ENCODE results near the gene CNTNAP2. TPM values are rescaled to one million over a fixed set of nuclear protein-coding genes. Genes with fewer than 3 reads are reported as not detected.
"Not testable (repeated sequence)": the region's sequence is repeated elsewhere in the genome, so short reads cannot be mapped to it uniquely, and the experiment has no call there.

CNTNAP2 gene
- total RNA-seq, 4 donors from 2014 or later = 0.42 to 0.71 TPM; not detected in 2

DNA sequence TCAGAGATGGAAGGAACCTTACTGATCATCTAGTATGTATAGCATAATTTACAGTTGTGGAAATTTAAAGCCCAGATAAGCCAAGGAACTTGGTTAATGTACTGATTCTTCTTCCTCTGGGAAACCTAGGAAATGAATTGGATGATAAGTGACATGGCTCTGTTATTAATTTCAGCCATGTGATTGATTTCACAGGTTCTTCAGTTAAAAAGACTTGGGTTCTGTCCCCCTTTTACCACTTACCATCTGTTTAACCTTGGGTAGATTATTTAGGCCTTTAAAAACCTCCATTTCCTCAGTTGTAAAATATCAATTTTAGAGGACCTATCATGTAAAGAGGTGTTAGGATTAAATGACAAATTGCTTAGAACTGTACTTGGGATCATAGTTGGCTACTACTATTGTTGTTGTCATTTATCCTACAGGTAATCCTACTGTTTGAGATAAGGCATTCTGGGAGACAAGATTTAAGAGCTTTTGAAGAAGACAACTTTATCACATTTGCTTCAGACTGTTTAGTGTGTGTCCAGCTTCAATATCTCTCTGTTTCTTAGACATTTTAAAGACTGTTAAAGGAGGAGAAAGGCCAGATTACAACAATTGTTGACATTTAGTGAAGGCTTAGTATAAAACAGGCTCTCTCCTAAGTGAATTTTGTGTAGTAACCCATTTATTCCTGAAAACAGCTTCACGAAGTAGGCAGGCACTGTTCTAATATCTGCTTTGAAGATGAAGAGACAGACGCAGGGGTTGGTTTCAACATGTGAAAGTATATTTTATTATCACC, 1476.9 kb downstream of the CNTNAP2 start:
- no peak overlapping the region for H3K4me3 ChIP-seq (ENCODE audit: low read depth, poor library complexity, severe bottlenecking)
- TF ChIP-seq, protein P1, sequence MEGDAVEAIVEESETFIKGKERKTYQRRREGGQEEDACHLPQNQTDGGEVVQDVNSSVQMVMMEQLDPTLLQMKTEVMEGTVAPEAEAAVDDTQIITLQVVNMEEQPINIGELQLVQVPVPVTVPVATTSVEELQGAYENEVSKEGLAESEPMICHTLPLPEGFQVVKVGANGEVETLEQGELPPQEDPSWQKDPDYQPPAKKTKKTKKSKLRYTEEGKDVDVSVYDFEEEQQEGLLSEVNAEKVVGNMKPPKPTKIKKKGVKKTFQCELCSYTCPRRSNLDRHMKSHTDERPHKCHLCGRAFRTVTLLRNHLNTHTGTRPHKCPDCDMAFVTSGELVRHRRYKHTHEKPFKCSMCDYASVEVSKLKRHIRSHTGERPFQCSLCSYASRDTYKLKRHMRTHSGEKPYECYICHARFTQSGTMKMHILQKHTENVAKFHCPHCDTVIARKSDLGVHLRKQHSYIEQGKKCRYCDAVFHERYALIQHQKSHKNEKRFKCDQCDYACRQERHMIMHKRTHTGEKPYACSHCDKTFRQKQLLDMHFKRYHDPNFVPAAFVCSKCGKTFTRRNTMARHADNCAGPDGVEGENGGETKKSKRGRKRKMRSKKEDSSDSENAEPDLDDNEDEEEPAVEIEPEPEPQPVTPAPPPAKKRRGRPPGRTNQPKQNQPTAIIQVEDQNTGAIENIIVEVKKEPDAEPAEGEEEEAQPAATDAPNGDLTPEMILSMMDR (IDR thresholded peaks at IDR 0.05) = no peak
- no peak for TF ChIP-seq POLR2A (IDR thresholded peaks at IDR 0.05)
- intact Hi-C loops (cut with DNase I; ENCODE audit: low total_unique reads) = no loop called here
- WGBS, 2 donors = 79 to 84% methylated on average over 2 of the region's 2 CpGs
- no peak for DNase-seq (ENCODE audit: low spot score in 2 of 2)

DNA sequence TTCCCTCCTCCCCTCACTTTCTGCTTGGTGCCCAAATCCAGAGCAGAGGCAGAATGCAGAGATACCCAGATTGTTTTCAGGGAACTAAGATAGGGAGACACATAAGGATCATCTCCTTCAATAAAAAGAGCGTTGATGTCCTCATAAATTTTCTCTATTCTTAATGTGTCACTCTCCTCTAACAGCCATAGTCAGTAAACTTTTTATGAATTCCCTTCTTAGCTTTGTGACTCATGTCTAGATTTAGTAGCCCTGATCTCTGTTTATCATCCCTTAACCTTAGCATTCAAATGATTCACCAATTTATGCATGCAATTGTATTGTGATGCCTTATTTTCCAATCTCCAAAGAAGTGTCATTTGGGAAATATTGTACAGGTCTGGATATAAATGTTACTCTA, 1478.4 kb downstream of the CNTNAP2 start:
- no peak for DNase-seq (ENCODE audit: low spot score in 2 of 2)
- 68 to 87% methylated on average over 1 of the region's 1 CpG for WGBS, 2 donors
- intact Hi-C loops (cut with DNase I; ENCODE audit: low total_unique reads) = no loop called here
- no peak overlapping the region for H3K4me3 ChIP-seq (ENCODE audit: low read depth, poor library complexity, severe bottlenecking)
- TF ChIP-seq, protein P1 (IDR thresholded peaks at IDR 0.05) = no peak
- no peak for TF ChIP-seq POLR2A (IDR thresholded peaks at IDR 0.05)

DNA sequence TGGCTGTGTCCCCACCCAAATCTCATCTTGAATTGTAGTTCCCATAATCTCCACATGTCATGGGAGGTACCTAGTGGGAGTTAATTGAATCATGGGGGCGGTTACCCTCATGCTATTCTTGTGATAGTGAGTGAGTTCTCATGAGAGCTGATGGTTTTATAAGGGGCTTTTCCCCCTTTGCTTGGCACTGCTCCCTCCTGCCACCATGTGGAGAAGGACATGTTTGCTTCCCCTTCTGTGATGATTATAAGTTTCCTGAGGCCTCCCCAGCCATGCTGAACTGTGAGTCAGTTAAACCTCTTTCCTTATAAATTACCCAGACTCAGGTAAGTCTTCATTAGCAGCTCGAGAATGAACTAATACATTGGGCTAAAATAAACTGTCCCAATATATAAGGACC, 1482.1 kb downstream of the CNTNAP2 start:
- WGBS, 2 donors = 74 to 81% methylated on average over 2 of the region's 2 CpGs
- intact Hi-C loops (cut with DNase I; ENCODE audit: low total_unique reads); H3K4me3 ChIP-seq (ENCODE audit: low read depth, poor library complexity, severe bottlenecking); DNase-seq (ENCODE audit: low spot score in 2 of 2): not testable (repeated sequence)

GRCh38 chr7:147605323-147605722, 1488.7 kb downstream of the CNTNAP2 start:
- no peak for DNase-seq (ENCODE audit: low spot score in 2 of 2)
- TF ChIP-seq, protein P1 (IDR thresholded peaks at IDR 0.05) = no peak
- no peak for TF ChIP-seq POLR2A (IDR thresholded peaks at IDR 0.05)
- no peak overlapping the region for H3K4me3 ChIP-seq (ENCODE audit: low read depth, poor library complexity, severe bottlenecking)
- intact Hi-C loops (cut with DNase I; ENCODE audit: low total_unique reads) = no loop called here
- WGBS, 2 donors = 55 to 56% methylated on average over 4 of the region's 4 CpGs

- 61 to 66% methylated on average over 5 of the region's 5 CpGs for WGBS, 2 donors
- intact Hi-C loops (cut with DNase I; ENCODE audit: low total_unique reads) = no loop called here
- TF ChIP-seq POLR2A (IDR thresholded peaks at IDR 0.05) = no peak
- TF ChIP-seq, protein P1 (IDR thresholded peaks at IDR 0.05) = no peak
These were observed 1490.7 kb downstream of the CNTNAP2 start for GRCh38 chr7:147607157-147607800.

GRCh38 chr7:147611431-147611830, 1494.8 kb downstream of the CNTNAP2 start:
- DNase-seq (ENCODE audit: low spot score in 2 of 2) = no peak
- no peak overlapping the region for H3K4me3 ChIP-seq (ENCODE audit: low read depth, poor library complexity, severe bottlenecking)
- TF ChIP-seq POLR2A (IDR thresholded peaks at IDR 0.05) = no peak
- TF ChIP-seq, protein P1 (IDR thresholded peaks at IDR 0.05) = no peak
- WGBS, 2 donors = 60 to 73% methylated on average over 1 of the region's 1 CpG
- intact Hi-C loops (cut with DNase I; ENCODE audit: low total_unique reads) = no loop called here

More at GRCh38 chr7:147607157-147607800, 1490.7 kb downstream of the CNTNAP2 start:
- DNase-seq (ENCODE audit: low spot score in 2 of 2) = no peak
- no peak overlapping the region for H3K4me3 ChIP-seq (ENCODE audit: low read depth, poor library complexity, severe bottlenecking)

All from lower leg skin (tissue), 4 donors.